Neural cell (in vitro differentiated cells): ENCODE measurements around the gene SPON2.

Experiments
- EZH2 ChIP-seq: fragments of 200-600, 300-800 bp; shearing (Covaris generic), sonication (generic); IDR thresholded peaks from 2 replicates; pipeline ENCODE4 v1.6.1; 2014; ENCODE audit warnings: antibody characterized with exemption, low read length, borderline replicate concordance, mild to moderate bottlenecking; ENCODE audit not compliant: insufficient read depth, poor library complexity, severe bottlenecking
- POLR2AphosphoS5 ChIP-seq: IDR thresholded peaks from 2 replicates; pipeline ENCODE4 v1.6.1; 2012
- TF ChIP-seq, protein P1 (sequence below): fragments of 450-650 bp; IDR thresholded peaks from 2 replicates; pipeline ENCODE4 v1.5.1; 2014; ENCODE audit warnings: antibody characterized with exemption, mild to moderate bottlenecking, moderate library complexity; ENCODE audit not compliant: poor library complexity, severe bottlenecking

DNA sequence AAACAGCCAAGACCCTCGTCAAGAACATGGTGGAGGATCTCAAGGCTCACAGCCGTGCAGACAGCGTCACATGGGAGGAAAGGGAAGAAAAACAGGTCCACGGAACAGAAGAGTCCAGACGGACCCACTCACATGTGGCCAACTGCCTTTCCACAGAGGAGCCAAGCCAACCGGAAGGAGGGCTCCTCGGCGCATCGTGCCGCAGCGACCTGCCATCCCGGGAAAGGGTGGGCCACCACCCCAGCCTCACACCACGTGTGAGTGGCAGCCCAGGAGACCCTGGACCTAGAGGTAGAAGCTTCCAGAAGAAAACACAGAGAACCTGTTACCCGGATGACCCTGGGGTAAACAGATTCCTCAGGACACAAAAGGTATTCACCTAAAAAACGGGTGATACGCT lies 48.2 kb upstream of the SPON2 start:
- TF ChIP-seq POLR2AphosphoS5 (no peak), EZH2 (no peak)
- TF ChIP-seq, protein P1, sequence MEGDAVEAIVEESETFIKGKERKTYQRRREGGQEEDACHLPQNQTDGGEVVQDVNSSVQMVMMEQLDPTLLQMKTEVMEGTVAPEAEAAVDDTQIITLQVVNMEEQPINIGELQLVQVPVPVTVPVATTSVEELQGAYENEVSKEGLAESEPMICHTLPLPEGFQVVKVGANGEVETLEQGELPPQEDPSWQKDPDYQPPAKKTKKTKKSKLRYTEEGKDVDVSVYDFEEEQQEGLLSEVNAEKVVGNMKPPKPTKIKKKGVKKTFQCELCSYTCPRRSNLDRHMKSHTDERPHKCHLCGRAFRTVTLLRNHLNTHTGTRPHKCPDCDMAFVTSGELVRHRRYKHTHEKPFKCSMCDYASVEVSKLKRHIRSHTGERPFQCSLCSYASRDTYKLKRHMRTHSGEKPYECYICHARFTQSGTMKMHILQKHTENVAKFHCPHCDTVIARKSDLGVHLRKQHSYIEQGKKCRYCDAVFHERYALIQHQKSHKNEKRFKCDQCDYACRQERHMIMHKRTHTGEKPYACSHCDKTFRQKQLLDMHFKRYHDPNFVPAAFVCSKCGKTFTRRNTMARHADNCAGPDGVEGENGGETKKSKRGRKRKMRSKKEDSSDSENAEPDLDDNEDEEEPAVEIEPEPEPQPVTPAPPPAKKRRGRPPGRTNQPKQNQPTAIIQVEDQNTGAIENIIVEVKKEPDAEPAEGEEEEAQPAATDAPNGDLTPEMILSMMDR: no peak
